Mononuclear cell (primary cell): ENCODE measurements around the gene SYNC. TPM values are rescaled to one million over a fixed set of nuclear protein-coding genes. Genes with fewer than 3 reads are reported as not detected.

Experiments
- H3K27me3 ChIP-seq: 2 replicates; pipeline ENCODE4 v1.6.0; 2011; ENCODE audit warnings: low read length, control low read depth; ENCODE audit not compliant: insufficient read depth
- H3K4me1 ChIP-seq: 2 replicates; pipeline ENCODE4 v1.5.1; 2011; ENCODE audit warnings: mild to moderate bottlenecking, low read length, control low read depth; ENCODE audit not compliant: insufficient read depth
- H3K4me3 ChIP-seq: 2 replicates; pipeline ENCODE4 v1.5.1; 2011; ENCODE audit warnings: mild to moderate bottlenecking, low read length, moderate library complexity
- H3K9me3 ChIP-seq: 2 replicates; pipeline ENCODE4 v1.5.1; 2011; ENCODE audit warnings: low read depth, mild to moderate bottlenecking, control low read depth, low read length
- total RNA-seq: library from RNA; depleted of rRNA; stranded (reverse); fragments of >200 nt; gene quantifications from one replicate; pipeline ENCODE4 v1.2.3, GENCODE V29; 2012

Gene SYNC
- total RNA-seq = 0.10 TPM

DNA sequence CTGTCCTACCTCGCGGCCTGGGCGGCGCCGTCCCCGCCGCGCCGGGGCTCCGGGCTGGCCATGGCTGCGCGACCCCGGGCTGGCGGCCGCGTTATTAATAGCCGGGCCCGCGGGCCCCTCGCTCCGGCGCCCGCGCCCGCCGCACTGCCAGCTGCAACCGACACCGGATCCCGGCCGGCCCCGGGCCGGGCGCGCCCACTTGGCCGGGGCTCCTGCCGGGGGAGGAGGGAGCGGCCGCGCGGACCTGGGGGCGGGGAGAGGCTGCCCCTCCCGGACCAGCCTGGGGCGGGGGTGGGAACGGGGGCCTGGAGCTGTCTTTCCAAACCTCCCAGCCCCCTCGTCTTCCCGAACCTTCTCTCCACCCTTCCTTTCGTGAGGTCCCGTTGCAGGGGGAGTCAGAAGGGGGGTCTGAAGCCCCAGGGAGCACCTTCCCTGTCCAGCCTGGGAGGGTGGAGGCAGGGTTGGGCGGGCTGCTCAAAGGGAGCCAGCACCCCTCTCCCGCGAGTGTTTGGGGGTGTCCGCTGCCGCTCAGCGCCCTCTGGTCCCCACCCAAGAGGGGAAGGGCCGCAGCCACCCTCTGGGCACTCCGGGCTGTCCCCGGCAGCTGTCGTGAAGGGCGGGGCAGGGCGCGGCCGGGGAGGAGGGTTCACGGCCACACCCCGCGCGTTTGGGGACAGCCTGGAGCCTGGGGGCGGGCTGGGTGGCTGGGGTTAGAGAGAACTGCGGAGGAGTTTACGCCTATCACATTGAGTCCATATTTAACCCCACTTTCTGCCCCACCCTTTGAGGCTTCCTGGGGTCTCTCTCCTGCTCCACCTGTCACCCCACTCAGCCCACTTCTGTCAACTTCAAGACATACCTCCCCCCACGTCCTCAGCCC is at the start of gene SYNC:
TSS of gene SYNC (minus strand) at position 172 of the 880 bp plus-strand sequence. CDS start at position 62, 110 bp downstream.
- H3K27me3 ChIP-seq = peaks cover 29% of the 10 kb centered on the region
- H3K4me3 ChIP-seq = no peak within 1 kb of the TSS

DNA sequence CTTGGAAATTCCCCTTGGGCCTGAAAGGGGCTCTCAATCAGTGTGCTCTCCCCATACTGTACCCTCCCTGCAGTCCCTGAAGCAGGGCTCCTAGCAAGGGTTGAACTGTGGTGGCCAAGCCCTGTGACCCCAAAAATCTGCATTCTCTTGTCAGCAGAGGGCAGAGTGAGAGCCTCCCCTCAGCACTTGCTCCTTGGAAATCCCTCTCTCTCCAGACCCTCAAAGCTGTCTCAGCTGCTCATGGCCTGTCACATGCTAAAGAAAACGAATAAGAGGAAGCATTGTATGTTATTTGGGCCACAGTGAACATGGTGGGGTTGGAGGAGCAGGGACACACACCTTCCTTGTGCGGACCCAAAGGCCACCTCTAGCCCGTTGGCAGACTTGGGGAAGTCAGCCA is 47.2 kb upstream of the SYNC start:
- peaks cover 4% of the 10 kb centered on the region for H3K27me3 ChIP-seq
- H3K4me1 ChIP-seq = peaks cover 12% of the 10 kb centered on the region
- no peak overlapping the region for H3K4me3 ChIP-seq
- H3K9me3 ChIP-seq = no peaks in the 10 kb centered on the region

More for the DNA sequence above, at the start of gene SYNC:
- H3K4me1 ChIP-seq = peaks cover 9% of the 10 kb centered on the region
- no peaks in the 10 kb centered on the region for H3K9me3 ChIP-seq

DNA sequence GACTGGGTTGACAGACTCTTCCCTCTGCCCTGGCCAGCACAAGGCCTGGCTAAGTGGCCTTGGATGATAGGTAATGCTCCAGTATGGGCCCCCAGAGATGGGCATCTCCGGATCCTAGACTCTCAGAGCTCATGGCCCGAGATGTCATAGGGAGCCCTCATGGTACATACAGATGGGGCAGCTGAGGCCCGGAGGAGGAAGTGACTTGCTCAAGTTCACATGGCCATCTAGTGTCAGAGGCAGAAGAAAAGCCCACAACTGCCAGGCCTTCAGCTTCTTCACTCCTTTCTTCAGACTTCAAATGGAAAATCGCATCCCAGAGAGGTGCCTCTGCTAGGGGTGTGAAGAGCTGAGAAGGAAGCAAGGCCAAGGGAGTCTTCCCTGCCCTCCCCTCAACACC is 46.8 kb upstream of the SYNC start:
- peaks cover 10% of the 10 kb centered on the region for H3K4me1 ChIP-seq
- peaks cover 2% of the 10 kb centered on the region for H3K27me3 ChIP-seq
- no peaks in the 10 kb centered on the region for H3K9me3 ChIP-seq
- no peak overlapping the region for H3K4me3 ChIP-seq

DNA sequence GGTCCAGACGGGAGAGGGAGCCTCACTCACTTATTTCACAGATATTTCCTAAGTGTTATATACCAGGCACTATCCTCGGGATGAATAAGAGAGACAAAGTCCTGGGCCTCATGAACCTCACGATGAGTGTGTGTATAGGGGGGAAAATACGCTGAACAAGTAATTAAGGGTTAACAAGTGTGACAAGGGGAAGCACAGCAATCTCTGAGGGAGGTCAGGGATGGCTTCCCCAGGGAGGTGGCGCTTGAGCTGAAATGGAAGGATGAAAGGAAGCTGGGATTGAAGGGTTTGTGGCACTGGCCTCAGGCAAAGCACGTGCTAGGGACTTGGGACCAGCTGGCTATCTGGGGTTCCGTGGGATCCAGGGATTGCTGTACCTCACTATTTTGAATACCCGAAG is 46.4 kb upstream of the SYNC start:
- Histone ChIP-seq H3K4me3 (no peak overlapping the region), H3K9me3 (no peaks in the 10 kb centered on the region), H3K27me3 (no peaks in the 10 kb centered on the region), H3K4me1 (peaks cover 7% of the 10 kb centered on the region)

- H3K9me3 ChIP-seq = no peaks in the 10 kb centered on the region
- H3K4me1 ChIP-seq = peaks cover 4% of the 10 kb centered on the region
- no peaks in the 10 kb centered on the region for H3K27me3 ChIP-seq
- H3K4me3 ChIP-seq = no peak overlapping the region
Observed at GRCh38 chr1:32748348-32748747, 45.8 kb upstream of the SYNC start.

- H3K4me3 ChIP-seq = no peak overlapping the region
- H3K9me3 ChIP-seq = no peaks in the 10 kb centered on the region
- H3K4me1 ChIP-seq = peaks cover 12% of the 10 kb centered on the region
- peaks cover 1% of the 10 kb centered on the region for H3K27me3 ChIP-seq
Observed at GRCh38 chr1:32746130-32746529, 43.6 kb upstream of the SYNC start.

DNA sequence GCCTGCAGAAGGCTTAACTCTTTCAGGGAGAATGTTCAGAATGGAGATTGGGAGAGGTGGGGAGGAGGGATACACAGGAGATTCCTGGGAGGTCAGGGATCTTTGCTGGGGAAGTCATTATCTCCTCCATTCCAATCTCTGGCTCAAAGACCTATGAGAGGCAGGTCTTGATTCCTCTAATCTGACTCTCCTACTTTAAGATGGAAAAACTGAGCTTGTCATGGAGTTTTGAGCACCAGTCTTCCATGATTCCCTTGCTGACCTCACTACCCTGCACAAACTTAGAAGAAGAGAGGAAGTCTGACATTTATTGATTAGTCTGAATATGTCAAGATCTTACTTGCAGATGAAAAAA is 41.5 kb upstream of the SYNC start:
- Histone ChIP-seq H3K27me3 (peaks cover 7% of the 10 kb centered on the region), H3K4me3 (no peak overlapping the region), H3K4me1 (peaks cover 14% of the 10 kb centered on the region), H3K9me3 (no peaks in the 10 kb centered on the region)

- Histone ChIP-seq H3K4me3 (no peak overlapping the region), H3K4me1 (peaks cover 14% of the 10 kb centered on the region), H3K27me3 (peaks cover 7% of the 10 kb centered on the region), H3K9me3 (no peaks in the 10 kb centered on the region)
Observed at GRCh38 chr1:32743380-32744070, 41.0 kb upstream of the SYNC start.

GRCh38 chr1:32742956-32743355 is 40.4 kb upstream of the SYNC start:
- peaks cover 7% of the 10 kb centered on the region for H3K27me3 ChIP-seq
- no peaks in the 10 kb centered on the region for H3K9me3 ChIP-seq
- H3K4me1 ChIP-seq = peaks cover 14% of the 10 kb centered on the region
- no peak overlapping the region for H3K4me3 ChIP-seq

- H3K9me3 ChIP-seq = no peaks in the 10 kb centered on the region
- peaks cover 7% of the 10 kb centered on the region for H3K27me3 ChIP-seq
- H3K4me3 ChIP-seq = peak overlapping the region; percentile 27
- H3K4me1 ChIP-seq = peaks cover 14% of the 10 kb centered on the region
Observed at GRCh38 chr1:32742199-32742947, 39.8 kb upstream of the SYNC start.

GRCh38 chr1:32741413-32742198 is 39.0 kb upstream of the SYNC start:
- H3K4me3 ChIP-seq = peak overlapping the region; percentile 33
- H3K9me3 ChIP-seq = no peaks in the 10 kb centered on the region
- peaks cover 14% of the 10 kb centered on the region for H3K4me1 ChIP-seq
- H3K27me3 ChIP-seq = peaks cover 7% of the 10 kb centered on the region

DNA sequence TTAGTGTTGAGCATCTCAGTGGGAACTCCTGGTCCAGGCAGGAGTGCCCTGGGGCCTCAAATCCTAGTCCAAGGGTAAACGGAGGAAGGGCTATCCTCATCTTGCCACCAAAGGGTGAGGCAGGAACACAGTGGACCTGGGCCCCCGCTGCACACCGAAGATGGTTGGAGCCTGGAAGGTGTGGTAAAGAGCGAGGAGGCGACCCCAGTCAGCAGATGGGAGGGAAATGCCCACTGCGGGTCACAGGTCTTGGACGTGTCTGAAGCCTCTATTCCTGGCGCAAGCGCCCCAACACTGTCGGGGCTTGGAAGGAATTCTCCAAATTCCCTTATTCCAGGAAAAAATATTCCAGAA is 38.5 kb upstream of the SYNC start:
- Histone ChIP-seq H3K27me3 (peaks cover 7% of the 10 kb centered on the region), H3K9me3 (no peaks in the 10 kb centered on the region), H3K4me3 (peak overlapping the region; percentile 33), H3K4me1 (peaks cover 14% of the 10 kb centered on the region)

- H3K27me3 ChIP-seq = peaks cover 7% of the 10 kb centered on the region
- H3K4me1 ChIP-seq = peaks cover 6% of the 10 kb centered on the region
- no peaks in the 10 kb centered on the region for H3K9me3 ChIP-seq
- no peak overlapping the region for H3K4me3 ChIP-seq
Observed at GRCh38 chr1:32736812-32737791, 34.5 kb upstream of the SYNC start.
